Activated naive CD4-positive, alpha-beta T cell treated with anti-CD3 and anti-CD28 coated beads, Interleukin-2, amount 50 U/mL, for 72 hours (primary cell): ENCODE measurements around the gene MPRIP. TPM values are rescaled to one million over a fixed set of nuclear protein-coding genes. Genes with fewer than 3 reads are reported as not detected.

Experiments
- ATAC-seq, 2 donors: fragments of 150-1000 bp; cut with Tn5 transposase; 2 replicates each; pipeline ENCODE4 v1.10.0; 2021; ENCODE audit warnings: mild to moderate bottlenecking in 2 of 2, moderate library complexity in 2 of 2
- DNase-seq, 2 donors: peaks; one replicate each; pipeline ENCODE4 v3.0.0; 2021 to 2022; ENCODE audit warnings: low spot score in 2 of 2
- H3K27ac Mint-ChIP-seq, 2 donors: one replicate each; pipeline ENCODE4 v1.8.0; 2022; ENCODE audit warnings: mild to moderate bottlenecking in 2 of 2, mixed read lengths in 2 of 2
- H3K36me3 Mint-ChIP-seq, 2 donors: one replicate each; pipeline ENCODE4 v1.8.0; 2022; ENCODE audit warnings: mixed read lengths in 2 of 2
- H3K9me3 Mint-ChIP-seq, 2 donors: one replicate each; pipeline ENCODE4 v1.8.0; 2022; ENCODE audit warnings: mixed read lengths in 2 of 2
- total RNA-seq, 2 donors: library from RNA; stranded (reverse); gene quantifications; one replicate each; pipeline ENCODE4 v1.2.3, GENCODE V29; 2022

The MPRIP gene
- total RNA-seq, 2 donors from 2014 or later = 67.4 to 134 TPM

GRCh38 chr17:17116406-17116805 lies 74.1 kb downstream of the MPRIP start:
- no peak for ATAC-seq
- H3K27ac Mint-ChIP-seq = no peak overlapping the region
- no peaks in the 10 kb centered on the region for H3K36me3 Mint-ChIP-seq
- DNase-seq = no peak
- H3K9me3 Mint-ChIP-seq = no peaks in the 10 kb centered on the region

- H3K27ac Mint-ChIP-seq = peak overlapping the region; percentile 7 to 81
- no peak for DNase-seq
- no peaks in the 10 kb centered on the region for H3K36me3 Mint-ChIP-seq
- no peak for ATAC-seq
- no peaks in the 10 kb centered on the region for H3K9me3 Mint-ChIP-seq
Measured at GRCh38 chr17:17117923-17118322, 75.7 kb downstream of the MPRIP start.

GRCh38 chr17:17118399-17118798 lies 76.1 kb downstream of the MPRIP start:
- DNase-seq = no peak
- Mint-ChIP-seq H3K9me3 (no peaks in the 10 kb centered on the region), H3K27ac (peak overlapping the region; percentile 53 to 81), H3K36me3 (no peaks in the 10 kb centered on the region)
- ATAC-seq = no peak

- peak overlapping the region; percentile 77 to 81 for H3K27ac Mint-ChIP-seq
- peak in 1 of 2 donors; percentile 18 for ATAC-seq
- no peak for DNase-seq
- H3K36me3 Mint-ChIP-seq = no peaks in the 10 kb centered on the region
- H3K9me3 Mint-ChIP-seq = no peaks in the 10 kb centered on the region
Measured at GRCh38 chr17:17119106-17119505, 76.8 kb downstream of the MPRIP start.

- ATAC-seq = peak; percentile 83 to 96
- H3K9me3 Mint-ChIP-seq = no peaks in the 10 kb centered on the region
- H3K27ac Mint-ChIP-seq = peak overlapping the region; percentile 77 to 81
- no peaks in the 10 kb centered on the region for H3K36me3 Mint-ChIP-seq
- DNase-seq = peak; percentile 34 to 71
Measured at GRCh38 chr17:17119533-17119932, 77.3 kb downstream of the MPRIP start.

GRCh38 chr17:17120294-17120693 lies 78.0 kb downstream of the MPRIP start:
- Mint-ChIP-seq H3K9me3 (no peaks in the 10 kb centered on the region), H3K36me3 (no peaks in the 10 kb centered on the region), H3K27ac (peak overlapping the region; percentile 77 to 81)
- DNase-seq = no peak
- no peak for ATAC-seq

- ATAC-seq (no peak), DNase-seq (no peak)
- no peaks in the 10 kb centered on the region for H3K36me3 Mint-ChIP-seq
- H3K9me3 Mint-ChIP-seq = no peaks in the 10 kb centered on the region
- H3K27ac Mint-ChIP-seq = peak overlapping the region in 1 of 2 donors; percentile 81
Measured at GRCh38 chr17:17120701-17121100, 78.4 kb downstream of the MPRIP start.

GRCh38 chr17:17121162-17121561 lies 78.9 kb downstream of the MPRIP start:
- no peak for DNase-seq
- no peak overlapping the region for H3K27ac Mint-ChIP-seq
- H3K9me3 Mint-ChIP-seq = no peaks in the 10 kb centered on the region
- no peak for ATAC-seq
- no peaks in the 10 kb centered on the region for H3K36me3 Mint-ChIP-seq

- Mint-ChIP-seq H3K36me3 (no peaks in the 10 kb centered on the region), H3K9me3 (no peaks in the 10 kb centered on the region), H3K27ac (no peak overlapping the region)
- ATAC-seq (no peak), DNase-seq (no peak)
Measured at GRCh38 chr17:17122781-17123483, 80.7 kb downstream of the MPRIP start.

GRCh38 chr17:17124341-17124740 lies 82.1 kb downstream of the MPRIP start:
- no peaks in the 10 kb centered on the region for H3K9me3 Mint-ChIP-seq
- no peak overlapping the region for H3K27ac Mint-ChIP-seq
- ATAC-seq (no peak), DNase-seq (no peak)
- H3K36me3 Mint-ChIP-seq = no peaks in the 10 kb centered on the region

- ATAC-seq = peak; percentile 33 to 35
- Mint-ChIP-seq H3K9me3 (no peaks in the 10 kb centered on the region), H3K27ac (peak overlapping the region; percentile 52 to 95), H3K36me3 (no peaks in the 10 kb centered on the region)
- no peak for DNase-seq
Measured at GRCh38 chr17:17125136-17126084, 83.2 kb downstream of the MPRIP start.

- ATAC-seq (peak in 1 of 2 donors; percentile 35), DNase-seq (no peak)
- Mint-ChIP-seq H3K9me3 (no peaks in the 10 kb centered on the region), H3K36me3 (no peaks in the 10 kb centered on the region), H3K27ac (peak overlapping the region; percentile 52 to 91)
Measured at GRCh38 chr17:17126131-17127110, 84.2 kb downstream of the MPRIP start.

GRCh38 chr17:17127156-17127555 lies 84.9 kb downstream of the MPRIP start:
- ATAC-seq (no peak), DNase-seq (no peak)
- H3K36me3 Mint-ChIP-seq = no peaks in the 10 kb centered on the region
- no peak overlapping the region for H3K27ac Mint-ChIP-seq
- no peaks in the 10 kb centered on the region for H3K9me3 Mint-ChIP-seq

- DNase-seq (no peak), ATAC-seq (no peak)
- H3K9me3 Mint-ChIP-seq = no peaks in the 10 kb centered on the region
- peak overlapping the region in 1 of 2 donors; percentile 50 for H3K27ac Mint-ChIP-seq
- H3K36me3 Mint-ChIP-seq = no peaks in the 10 kb centered on the region
Measured at GRCh38 chr17:17127730-17128291, 85.6 kb downstream of the MPRIP start.

- no peak for ATAC-seq
- no peak for DNase-seq
- Mint-ChIP-seq H3K36me3 (no peaks in the 10 kb centered on the region), H3K27ac (no peak overlapping the region), H3K9me3 (no peaks in the 10 kb centered on the region)
Measured at GRCh38 chr17:17128476-17129075, 86.3 kb downstream of the MPRIP start.

GRCh38 chr17:17129466-17129865 lies 87.2 kb downstream of the MPRIP start:
- Mint-ChIP-seq H3K9me3 (no peaks in the 10 kb centered on the region), H3K36me3 (no peaks in the 10 kb centered on the region), H3K27ac (no peak overlapping the region)
- DNase-seq (no peak), ATAC-seq (no peak)
